K562 (cell line): ENCODE data around the gene OR2B3.

Experiments
- CHD4 ChIP-seq: fragments of 200-600 bp; sonication (generic); IDR thresholded peaks from 3 replicates; pipeline ENCODE4 v1.6.1; 2012; ENCODE audit warnings: low read depth, mild to moderate bottlenecking, mixed read lengths, low read length, inconsistent platforms; ENCODE audit not compliant: insufficient read depth, insufficient replicate concordance, poor library complexity, severe bottlenecking
- POLR2A ChIP-seq: fragments of 450-650 bp; conservative IDR thresholded peaks from 2 replicates; pipeline ENCODE4 v1.6.1; 2016
- PRDM10 ChIP-seq: fragments of 450-650 bp; IDR thresholded peaks from 2 replicates; pipeline ENCODE4 v1.6.1; 2018; ENCODE audit not compliant: partially characterized antibody

DNA sequence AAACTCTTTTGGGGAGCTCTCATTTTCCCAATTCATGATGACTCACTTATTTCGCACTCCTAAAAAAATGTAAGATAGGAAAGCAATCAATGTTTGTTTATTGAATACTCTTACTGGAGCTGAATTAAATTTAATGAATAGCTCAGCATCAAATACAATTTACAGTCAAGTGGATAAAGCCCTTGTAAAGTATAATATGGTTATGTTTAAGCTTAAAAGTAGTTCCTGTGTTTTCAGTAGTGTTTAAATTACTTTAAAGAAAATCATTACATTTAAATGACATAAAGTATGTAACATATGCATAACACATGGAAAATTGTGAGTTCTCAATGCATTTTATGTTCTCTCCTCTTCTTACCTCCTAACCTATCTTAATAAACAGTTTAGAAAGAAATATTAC is at the start of gene OR2B3:
- no peak for TF ChIP-seq PRDM10
- TF ChIP-seq CHD4, result no peak
- TF ChIP-seq POLR2A, result no peak
